ENCODE results near the gene ITCH.
A peak's percentile ranks its signal among the peaks of the same experiment; 100 is the strongest.
"Not testable (repeated sequence)": the region's sequence is repeated elsewhere in the genome, so short reads cannot be mapped to it uniquely, and the experiment has no call there.

ITCH gene

DNA sequence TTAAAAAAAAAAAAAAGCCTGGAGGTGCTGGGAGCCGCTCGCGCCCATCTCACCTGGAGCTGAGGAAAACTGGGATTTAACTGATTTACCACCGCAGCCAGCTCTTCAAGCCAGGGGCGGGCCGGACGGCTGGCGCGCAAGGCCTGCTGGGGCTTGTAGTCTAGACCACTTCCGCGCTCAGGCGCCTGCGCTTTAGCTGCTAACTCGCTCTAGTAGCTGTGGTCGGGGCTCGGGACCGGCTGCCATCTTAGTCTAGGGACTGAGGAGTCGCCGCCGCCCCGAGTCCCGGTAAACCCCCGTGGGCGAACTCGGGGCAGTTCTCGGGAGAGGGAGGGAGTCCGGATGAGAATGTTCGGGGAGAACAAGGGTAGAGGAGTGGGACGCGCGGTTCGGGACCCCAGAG lies at the start of gene ITCH:
ITCH (plus strand) TSS at position 212 of the 403 bp plus-strand sequence. CDS start 30,539 bp downstream, outside the sequence.
- peak; percentile 79 to 88 for DNase-seq

DNA sequence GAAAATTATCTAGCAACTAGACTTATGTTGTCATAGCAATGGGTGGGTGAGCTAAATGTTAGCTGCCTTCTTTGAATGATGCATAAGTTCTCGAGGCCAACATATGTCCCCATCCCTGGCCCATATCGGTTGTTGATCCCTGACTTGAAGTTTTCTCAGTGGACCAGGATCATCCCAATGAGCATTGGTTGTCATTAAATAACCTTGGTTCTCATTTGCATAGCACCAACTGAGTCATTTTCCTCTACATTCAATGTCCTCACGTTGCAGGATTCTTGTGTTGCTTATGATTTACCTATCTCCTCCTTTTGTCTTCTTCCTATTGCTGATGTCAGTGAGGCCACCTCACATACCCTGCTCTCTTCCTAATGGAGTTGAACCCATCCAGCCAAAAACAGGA lies 47.8 kb upstream of the ITCH start:
- no peak for DNase-seq

DNA sequence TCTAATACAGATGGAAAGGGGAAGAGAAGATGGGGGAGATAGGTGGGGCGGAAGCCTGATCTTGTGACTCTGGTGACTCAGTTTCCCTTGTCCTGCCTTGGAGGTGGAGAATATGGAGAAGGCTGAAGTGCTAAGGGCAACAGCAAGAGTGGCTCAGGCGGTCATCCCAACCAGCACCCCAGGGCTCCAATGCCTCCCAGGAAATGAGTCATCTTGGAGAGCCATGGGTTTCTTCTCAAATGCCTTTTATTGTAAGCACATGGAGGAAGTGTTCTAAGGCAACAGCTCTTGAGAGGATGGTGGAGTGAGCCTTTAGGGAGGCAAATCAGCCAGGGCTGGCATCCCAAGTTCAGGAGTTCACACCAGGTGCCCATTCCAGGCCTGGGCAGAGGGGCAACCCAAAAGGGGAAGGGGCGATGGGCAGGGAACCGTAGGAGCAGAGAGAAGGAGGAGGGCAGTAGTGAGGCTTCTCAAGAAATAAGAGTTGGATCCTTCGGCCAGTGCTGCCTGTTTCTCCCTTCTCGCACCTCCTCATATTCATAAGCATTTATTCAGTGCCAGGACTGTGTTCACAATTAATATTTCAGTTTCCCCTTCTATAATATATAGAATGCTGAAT lies 46.8 kb upstream of the ITCH start:
- DNase-seq = no peak

DNA sequence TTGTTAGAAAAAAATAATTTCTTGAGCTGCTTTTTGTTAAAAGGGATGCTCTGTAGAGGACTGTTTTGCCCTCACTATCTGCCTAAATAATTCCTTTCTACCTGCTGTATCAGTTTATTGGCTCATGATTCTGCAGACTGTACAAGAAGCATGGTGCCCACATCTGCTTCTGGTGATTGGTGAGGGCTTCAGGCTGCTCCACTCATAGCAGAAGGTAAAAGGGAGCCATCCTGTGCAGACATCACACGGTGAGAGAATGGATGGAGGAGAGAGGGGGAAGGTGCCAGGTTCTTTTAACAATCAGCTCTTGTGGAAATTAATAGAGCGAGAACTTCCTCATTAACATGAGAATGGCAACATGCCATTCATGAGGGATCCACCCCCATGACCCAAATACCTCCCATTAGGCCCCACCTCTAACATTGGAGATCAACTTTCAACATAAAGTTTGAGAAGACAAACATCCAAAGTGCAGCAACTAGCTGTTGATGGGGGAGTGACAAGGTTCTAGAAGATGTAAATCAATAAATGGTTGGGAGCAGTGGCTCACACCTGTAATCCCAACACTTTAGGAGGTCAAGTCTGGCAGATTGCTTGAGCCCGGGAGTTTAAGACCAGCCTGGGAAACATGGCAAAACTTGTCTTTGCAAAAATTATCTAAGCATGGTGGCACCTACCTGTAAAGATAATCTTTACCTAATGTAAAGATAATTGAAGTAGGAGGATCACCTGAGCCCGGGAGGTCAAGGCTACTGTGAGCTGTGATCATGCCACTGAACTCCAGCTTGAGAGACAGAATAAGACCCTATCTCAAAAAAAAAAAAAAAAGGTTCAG lies 44.2 kb upstream of the ITCH start:
- DNase-seq = no peak

DNA sequence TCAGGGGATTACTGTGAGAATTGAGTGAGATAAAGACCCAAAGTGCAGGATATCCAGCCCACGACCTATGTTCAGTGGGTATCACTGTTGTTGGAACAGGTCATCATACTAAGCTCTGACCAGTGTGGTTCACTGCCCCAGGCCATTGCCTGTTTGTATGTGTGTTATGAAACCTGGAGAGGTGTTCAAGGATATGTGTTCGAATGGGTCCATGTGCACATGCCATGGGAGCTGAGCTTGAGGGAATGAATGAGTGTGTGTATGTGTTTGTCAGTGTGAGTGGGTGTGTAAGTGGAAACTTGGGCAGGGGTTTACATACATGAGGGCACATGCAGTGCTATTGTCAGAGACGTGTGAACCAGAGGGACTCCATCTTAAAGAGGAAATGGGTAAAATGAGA lies 42.2 kb upstream of the ITCH start:
- DNase-seq = no peak

DNA sequence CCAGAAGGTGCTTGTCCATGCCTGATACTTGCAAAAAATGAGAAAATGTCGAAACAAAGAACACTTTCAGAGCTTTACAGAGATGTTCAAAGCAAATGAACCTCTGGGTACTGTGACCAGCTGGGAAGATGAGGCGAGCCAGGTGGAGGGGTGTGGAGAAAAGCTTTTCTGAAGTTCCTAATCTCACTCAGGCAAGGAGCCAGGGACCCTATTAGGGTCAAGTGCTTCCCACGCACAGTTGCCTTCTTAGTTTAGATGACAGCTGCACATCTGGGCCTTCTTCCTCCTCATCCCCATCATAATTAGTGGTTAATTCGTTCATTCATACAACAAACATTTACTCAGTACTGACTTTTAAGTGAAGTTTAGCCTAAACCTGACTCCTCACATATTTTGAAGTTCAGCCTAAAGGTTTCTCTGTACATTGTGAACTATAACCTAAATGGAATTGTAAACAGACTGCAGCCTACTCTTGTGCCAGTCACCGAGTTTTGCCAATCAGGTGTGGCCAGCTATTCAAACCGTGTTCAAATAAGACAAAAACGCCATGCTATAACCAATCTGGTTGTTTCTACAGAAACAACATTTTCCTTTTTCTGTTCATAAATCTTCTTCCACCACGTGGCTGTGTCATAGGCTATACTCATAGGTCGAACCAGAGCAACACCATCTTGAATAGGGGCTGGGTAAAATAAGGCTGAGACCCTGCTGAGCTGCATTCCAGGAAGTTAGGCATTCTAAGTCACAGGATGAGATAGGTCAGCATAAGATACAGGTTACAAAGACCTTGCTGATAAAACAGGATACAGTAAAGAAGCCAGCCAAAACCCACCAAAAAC lies 40.6 kb upstream of the ITCH start:
- no peak for DNase-seq

DNA sequence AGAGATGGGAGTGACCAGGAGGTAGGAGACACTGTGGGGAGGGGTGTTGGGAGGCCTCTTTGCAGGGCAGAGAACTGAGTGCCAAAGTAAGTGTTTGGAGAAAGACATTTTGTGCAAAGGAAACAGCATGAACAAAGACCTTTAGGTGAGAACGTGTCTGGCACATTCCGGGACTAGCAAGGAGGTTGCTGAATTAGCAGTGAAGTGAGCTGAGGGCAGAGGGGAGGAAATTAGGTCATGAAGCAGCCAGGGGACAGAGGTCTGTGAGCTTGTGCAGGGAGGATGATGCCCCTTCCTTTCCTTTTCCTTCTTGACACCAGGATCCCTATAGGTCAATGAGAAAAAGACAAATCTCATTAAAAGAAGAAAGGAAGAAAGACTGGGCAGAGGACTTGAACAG lies 38.5 kb upstream of the ITCH start:
- DNase-seq = no peak

DNA sequence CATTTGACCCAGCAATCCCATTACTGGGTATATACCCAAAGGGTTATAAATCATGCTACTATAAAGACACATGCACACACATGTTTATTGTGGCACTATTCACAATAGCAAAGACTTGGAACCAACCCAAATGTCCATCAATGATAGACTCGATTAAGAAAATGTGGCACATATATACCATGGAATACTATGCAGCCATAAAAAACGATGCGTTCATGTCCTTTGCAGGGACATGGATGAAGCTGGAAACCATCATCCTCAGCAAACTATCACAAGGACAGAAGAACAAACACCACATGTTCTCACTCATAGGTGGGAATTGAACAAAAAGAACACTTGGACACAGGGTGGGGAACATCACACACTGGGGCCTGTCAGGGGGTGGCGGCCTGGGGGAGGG lies 34.9 kb upstream of the ITCH start:
- DNase-seq = not testable (repeated sequence)

DNA sequence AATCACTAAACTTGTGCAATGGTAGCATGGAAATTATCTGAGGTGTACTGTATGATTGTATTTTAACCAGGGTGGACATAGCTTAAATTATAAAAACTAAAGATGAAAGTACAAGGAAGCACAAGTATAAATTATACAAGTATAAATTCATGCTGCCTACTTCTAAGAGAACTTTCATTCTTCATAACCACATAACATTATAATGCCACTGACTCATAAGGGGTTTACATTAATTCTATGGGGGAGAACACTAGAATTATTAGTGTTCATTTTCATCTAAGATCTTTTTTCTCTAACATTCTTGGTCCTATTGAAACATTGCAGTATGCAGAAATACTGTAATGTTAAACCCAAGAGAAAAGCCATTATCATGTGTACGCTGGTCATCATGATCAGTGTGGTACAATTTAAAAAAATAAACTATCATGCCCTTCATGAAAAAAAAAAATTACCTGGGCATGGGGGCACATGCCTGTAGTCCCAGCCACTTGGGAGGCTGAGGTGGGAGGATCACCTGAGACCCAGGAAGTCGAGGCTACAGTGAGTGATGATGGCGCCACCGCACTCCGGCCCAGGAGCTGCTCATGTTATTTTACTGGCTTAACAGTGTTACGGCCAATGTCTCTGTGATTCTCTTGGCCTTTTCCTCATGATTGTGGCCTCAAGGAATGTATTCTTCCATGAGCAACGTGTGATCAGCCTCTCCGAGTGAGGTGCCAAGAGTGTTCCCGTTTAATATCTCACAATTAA lies 34.0 kb upstream of the ITCH start:
- DNase-seq = no peak

DNA sequence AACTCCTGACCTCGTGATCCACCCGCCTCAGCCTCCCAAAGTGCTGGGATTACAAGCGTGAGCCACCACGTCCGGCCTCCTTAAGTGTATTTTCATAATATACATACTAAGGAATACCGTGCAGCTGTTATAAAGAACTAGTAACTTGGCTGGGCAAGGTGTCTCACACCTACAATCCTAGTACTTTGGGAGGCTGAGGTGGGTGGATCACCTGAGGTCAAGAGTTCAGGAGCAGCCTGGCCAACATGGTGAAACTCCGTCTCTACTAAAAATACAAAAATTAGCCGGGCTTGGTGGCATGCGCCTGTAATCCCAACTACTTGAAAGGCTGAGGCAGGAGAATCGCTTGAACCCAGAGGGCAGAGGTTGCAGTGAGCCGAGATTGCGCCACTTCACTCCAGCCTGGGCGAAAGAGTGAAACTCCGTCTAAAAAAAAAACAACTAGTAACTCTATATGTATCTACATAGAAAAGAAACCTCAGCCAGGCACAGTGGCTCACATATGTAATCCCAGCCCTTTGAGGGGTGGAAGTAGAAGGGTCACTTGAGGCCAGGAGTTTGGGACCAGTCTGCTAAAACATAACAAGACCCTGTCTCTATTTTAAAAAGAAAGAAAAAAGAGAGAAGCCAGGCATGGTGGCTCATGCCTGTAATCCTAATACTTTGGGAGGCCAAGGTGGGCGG lies 32.1 kb upstream of the ITCH start:
- DNase-seq = not testable (repeated sequence)

DNA sequence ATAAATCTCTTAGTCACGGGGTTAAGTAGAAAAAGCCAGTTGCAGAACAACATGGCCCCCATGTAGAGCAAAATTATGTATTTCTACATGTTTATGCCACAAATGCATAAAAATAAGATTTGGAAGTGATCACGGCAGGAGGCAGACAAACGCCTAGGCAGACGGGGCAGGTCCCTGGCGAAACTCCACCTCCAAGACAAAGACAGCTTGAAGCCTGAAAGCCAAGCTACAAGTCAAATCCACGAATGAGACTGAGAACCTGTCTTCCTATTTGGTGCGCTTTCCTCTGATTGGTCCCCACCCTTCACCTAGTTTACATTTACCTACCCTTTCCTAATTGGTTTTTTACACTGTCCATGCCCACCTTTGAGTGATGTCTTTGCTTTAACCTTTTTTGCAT lies 31.2 kb upstream of the ITCH start:
- no peak for DNase-seq

DNA sequence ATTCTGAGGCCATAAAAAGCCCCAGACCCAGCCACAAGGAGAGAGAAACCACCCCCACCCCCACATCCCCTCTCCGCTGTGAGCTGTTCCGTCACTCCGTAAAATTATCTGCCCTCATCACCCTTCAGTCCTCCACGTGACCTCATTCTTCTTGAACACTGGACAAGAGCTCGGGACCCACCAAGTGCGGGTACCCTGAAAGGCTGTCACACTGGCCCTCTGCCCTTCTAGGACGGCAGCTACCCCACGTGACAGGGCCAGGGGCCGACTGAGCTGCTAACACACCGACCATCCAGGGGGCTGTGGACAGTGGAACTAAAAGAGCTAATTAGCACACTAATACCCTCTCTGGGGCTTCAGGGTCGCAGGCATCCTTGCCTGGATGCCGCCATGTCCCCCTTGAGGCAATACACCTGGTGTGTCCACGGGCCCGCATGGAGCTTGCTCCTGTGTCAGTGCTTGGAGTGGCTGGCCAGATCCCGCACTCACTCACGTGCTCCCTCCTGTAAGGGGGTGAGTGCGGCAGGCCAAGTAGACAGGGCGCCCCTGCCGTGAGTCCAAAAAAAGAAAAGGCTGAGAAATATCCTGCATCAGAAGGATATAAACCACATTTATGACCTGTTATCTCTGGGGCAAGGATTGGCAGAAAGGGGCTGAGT lies 30.7 kb upstream of the ITCH start:
- no peak for DNase-seq

DNA sequence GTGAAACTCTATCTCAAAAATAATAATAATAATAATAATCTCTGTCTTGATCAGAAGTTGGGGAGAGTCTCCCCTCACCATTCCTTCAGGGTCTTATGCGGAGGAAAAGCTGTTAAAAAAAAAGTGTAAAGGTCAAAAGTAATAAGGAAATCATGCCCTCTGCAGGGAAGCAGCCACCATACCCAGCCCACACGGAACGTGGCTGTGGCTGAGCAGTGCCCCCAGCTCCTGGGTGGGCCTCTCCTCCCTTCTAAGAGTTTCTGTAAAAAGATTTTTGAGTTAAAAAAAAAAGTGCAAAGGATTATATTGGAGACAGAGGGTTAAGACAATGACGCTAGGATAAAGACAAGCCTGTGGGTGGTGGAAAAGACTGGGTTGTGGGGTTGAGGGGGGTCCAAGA lies 29.3 kb upstream of the ITCH start:
- DNase-seq = no peak

DNA sequence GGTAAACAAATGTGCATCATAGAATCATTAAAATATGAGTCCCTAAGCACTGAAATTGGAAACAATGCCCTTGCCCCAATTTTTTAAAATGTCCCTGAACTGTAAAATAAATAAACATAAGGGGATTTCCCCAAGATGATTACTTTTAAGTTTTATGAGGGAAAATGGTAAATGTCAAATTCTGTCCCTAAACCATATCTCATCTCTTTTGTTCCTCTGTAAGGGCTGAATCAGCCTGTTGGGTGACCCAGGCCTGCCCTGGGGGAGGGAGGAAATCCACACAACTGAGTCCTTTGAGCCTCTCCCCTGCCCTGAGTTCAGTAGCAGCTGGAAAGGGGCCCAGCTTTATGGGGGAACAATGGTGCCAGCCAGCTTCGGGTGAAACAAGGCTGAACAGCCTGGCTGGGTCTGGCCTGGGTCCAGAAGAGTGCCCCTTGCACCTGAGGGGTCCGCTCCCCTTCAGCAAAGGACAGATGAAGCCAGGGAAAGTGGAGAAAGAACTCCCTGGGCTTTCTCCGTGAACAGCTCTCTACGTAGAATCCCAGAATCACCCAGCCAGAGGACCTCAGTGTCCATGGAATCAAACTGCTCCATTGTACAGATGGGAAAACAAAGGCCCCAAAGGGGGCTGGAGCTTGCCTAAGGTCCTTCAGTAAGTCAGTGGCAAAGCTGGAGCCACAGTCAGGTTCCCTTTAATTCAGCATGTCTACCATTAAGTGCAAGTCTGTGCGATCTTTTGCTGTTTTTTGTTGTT lies 28.2 kb upstream of the ITCH start:
- DNase-seq = no peak

DNA sequence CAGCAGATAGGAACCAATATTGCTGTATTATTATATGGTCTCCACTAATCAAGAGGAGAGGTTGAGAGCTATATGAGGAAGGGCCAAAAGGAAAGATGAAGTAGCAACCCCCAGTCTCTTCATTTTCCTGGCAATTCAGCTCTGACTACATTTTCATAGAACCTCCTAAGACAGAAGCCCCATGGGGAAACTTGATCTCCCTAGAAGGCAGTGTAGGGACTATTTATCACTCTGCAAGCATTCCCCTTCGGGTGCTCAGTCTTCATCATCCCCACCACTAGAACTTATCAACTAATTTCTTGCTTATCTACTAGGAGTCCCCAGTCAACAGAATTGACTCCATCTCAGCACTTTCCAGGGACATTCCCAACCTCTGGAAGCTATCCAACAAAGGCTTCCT lies 25.5 kb upstream of the ITCH start:
- no peak for DNase-seq

DNA sequence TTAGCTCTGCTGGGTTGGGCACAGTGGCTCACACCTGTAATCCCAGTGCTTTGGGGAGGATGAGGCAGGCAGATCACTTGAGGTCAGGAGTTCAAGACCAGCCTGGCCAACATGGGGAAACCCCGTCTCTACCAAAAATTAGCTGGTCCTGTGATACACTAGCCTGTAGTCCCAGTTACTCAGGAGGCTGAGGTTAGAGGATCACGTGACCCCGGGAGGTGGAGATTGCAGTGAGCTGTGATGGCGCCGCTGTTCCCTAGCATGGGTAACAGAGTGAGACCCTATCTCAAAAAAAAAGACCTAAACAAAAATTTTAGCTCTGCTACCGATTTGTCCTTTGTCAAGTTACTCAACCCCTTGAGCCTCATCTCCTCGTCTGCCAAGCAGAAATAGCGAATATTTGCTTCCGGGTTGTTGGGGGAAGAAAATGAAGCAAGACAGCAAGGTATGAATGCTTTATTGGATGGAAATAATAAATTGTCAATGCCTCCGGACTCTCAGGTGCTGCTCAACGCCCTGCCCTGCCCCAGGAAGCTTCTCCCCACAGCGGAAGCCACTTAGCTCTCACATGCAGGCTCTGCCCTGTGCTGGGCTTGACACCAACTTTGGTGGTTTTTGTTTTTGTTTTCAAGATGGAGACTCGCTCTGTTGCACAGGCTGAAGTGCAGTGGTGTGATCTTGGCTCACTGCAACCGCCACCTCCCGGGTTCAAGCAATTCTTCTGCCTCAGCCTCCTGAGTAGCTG lies 24.9 kb upstream of the ITCH start:
- DNase-seq = no peak

DNA sequence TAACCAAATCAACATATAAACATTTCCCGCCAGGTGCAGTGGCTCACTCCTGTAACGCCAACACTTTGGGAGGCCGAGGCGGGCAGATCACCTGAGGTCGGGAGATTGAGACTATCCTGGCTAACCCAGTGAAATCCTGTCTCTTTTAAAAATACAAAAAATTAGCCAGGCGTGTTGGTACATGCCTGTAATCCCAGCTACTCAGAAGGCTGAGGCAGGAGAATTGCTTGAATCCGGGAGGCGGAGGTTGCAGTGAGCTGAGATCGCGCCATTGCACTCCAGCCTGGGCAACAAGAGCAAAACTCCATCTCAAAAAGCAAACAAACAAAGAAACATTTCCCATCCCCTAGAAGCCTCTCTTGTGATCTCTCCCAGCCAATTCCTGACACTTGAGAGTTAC lies 22.3 kb upstream of the ITCH start:
- DNase-seq = not testable (repeated sequence)

DNA sequence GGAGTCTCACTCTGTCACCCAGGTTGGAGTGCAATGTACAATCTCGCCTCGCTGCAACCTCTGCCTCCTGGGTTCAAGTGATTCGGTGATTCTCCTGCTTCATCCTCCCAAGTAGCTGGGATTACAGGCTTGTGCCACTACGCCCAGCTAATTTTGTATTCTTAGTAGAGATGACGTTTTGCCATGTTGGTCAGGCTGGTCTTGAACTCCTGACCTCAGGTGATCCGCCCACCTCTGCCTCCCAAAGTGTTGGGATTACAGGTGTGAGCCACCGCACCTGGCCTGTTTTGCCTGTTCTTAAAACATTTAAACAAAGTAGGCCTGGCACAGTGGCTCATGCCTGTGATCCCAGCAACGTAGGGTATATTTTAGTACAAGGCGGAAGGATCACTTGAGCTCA lies 21.9 kb upstream of the ITCH start:
- not testable (repeated sequence) for DNase-seq

DNA sequence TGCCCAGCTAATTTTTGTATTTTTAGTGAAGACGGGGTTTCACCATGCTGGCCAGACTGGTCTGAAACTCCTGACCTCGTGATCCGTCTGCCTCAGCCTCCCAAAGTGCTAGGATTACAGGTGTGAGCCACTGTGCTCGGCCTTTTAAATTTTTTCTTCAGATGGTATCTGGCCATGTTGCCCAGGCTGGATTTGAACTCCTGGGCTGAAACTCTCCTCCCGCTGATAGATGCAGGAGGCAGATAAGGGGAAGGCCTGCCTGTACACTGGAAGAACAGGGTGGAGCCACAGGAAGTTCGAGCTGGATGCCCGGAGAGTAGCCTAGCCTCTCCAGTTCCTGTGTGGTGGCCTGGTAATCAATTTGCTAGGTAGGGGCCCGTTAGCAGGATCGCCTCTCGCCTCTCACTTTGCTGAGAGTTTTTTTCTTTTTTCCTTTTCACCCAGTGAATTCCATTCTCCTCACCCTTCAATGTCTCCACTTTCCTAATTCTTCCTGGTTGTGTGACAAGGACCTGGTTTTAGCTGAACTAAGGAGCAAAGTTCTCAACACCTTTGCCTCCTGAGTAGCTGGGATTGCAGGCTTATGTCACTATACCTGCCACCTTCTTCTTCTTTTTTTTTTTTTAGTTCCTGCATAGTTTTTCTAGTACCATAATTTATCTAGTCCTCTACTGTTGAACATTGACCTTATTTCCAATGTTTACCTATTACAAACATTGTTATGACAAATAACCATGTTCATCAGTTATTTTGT lies 19.4 kb upstream of the ITCH start:
- no peak for DNase-seq
